ENCODE data around the gene PLSCR2.
"Not testable (repeated sequence)": the region's sequence is repeated elsewhere in the genome, so short reads cannot be mapped to it uniquely, and the experiment has no call there.

The PLSCR2 gene

GRCh38 chr3:146491303-146491702, 21.9 kb upstream of the PLSCR2 start:
- in situ Hi-C loops (cut with MboI; ENCODE audit: low sequenced_read_pairs), result no loop called here

DNA sequence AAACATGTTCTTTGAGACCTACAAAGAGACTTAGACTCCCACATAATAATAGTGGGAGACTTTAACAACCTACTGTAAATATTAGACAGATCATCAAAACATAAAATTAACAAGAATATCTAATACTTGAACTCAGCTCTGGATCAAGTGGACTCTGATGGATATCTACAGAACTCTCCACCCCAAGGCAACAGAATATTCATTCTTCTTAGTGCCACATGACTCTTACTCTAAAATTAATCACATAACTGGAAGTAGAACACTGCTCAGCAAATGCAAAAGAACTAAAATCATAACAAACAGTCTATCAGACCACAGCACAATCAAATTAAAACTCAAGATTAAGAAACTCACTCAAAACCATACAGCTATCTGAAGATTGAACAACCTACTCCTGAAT, 15.9 kb upstream of the PLSCR2 start:
- in situ Hi-C loops (cut with MboI; ENCODE audit: low sequenced_read_pairs), result no loop called here

- in situ Hi-C loops (cut with MboI; ENCODE audit: low sequenced_read_pairs), result no loop called here
Measured at GRCh38 chr3:146476094-146476740, 6.9 kb upstream of the PLSCR2 start.

DNA sequence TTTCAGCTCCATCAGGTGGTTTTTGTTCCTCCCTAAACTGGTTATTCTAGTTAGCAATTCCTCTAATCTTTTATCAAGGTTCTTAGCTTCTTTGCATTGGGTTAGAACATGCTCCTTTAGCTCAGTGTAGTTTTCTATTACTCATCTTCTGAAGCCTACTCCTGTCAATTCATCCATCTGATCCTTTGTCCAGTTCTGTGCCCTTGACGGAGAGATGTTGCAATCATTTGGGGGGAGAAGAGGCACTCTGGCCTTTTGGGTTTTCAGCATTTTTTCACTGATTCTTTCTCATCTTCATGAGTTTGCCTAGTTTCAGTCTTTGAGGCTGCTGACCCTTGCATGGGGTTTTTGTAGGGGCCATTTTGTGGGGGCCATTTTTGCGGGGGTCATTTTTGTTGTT, 5.6 kb upstream of the PLSCR2 start:
- in situ Hi-C loops (cut with MboI; ENCODE audit: low sequenced_read_pairs), result not testable (repeated sequence)

- in situ Hi-C loops (cut with MboI; ENCODE audit: low sequenced_read_pairs), result no loop called here
Measured at GRCh38 chr3:146473726-146474125, 4.4 kb upstream of the PLSCR2 start.

DNA sequence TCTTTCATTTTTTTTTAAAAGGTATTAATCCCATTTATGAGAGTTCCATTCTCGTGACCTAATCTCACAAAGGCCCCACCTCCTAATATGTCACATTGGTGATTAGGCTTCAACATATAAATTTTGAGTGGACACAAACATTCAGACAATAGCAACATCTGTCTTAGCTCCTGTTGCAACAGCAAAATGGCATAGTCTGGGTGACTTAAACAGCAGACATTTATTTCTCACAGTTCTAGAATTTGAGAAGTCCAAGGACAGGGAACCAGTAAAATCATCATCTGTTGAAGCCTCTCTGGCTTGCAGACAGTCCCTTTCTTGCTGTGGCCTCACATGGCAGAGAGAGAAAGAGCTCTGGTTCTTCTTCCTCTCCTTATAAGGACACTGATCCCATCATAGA, 3.2 kb upstream of the PLSCR2 start:
- in situ Hi-C loops (cut with MboI; ENCODE audit: low sequenced_read_pairs), result no loop called here

- in situ Hi-C loops (cut with MboI; ENCODE audit: low sequenced_read_pairs), result no loop called here
Measured at GRCh38 chr3:146471012-146471411, 1.7 kb upstream of the PLSCR2 start.

DNA sequence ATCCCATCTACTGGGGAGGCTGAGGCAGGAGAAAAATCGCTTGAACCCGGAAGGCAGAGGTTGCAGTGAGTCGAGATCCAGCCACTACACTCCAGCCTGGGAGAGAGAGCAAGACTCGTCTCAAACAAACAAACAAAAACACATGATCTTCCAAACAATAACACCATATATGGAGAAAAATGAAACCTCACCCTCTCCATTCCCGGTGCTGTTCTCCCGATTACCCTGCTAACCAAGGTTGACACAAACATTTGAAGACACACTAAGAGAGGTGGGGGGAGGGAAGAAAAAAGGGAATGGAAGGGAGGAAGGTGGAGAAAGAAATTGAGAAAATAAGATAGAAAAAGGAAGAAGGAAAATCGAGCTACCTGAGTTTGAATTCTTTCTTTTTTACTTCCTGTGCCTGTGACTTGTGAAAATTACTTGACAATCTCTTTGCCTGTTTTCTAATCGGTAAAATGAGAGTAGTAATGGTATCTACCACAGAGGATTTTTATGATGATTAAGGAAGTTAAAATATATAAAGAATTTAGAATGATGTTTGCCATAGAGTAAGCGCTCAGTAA, 1.1 kb upstream of the PLSCR2 start:
- in situ Hi-C loops (cut with MboI; ENCODE audit: low sequenced_read_pairs), result no loop called here

DNA sequence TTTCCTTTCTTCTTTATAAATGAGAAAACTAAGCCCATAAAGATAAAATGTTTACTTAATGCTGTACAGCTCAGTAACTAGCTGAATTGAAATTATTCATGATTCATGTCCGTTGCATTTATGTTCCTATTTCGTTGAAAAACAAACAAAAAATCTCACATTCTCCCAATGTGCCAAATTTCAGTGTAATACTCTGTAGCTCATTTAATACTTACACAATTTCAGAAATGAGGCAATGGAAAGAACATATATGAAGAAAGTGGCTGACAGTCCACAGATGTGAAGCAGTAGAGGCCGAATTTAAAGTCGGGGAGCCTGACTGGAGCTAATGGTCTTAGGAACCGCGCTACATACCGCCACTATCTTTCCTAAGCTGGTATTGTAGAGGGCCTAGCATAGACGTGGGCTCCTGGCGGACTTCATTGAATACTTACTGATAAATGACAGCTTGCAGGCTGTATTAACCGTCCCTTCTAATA, 651 bp downstream of the PLSCR2 start:
- in situ Hi-C loops (cut with MboI; ENCODE audit: low sequenced_read_pairs), result no loop called here

GRCh38 chr3:146468234-146468633, 1.1 kb downstream of the PLSCR2 start:
- in situ Hi-C loops (cut with MboI; ENCODE audit: low sequenced_read_pairs), result no loop called here

DNA sequence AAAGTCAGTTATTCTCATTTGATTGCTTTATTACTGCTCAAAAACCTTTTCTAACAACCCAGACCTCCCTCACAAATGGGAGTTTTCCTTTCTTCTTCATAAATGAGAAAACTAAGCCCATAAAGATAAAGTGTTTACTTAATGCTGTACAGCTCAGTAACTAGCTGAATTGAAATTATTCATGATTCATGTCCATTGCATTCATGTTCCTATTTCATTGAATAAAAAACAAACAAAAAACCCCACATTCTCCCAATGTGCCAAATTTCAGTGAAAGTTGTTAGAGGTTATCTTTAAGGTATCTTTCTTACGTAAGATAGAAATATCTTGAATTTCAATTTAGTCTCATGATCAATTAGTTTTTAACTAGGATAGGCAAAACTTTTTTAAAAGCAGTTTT, 2.8 kb downstream of the PLSCR2 start:
- in situ Hi-C loops (cut with MboI; ENCODE audit: low sequenced_read_pairs), result no loop called here

GRCh38 chr3:146465693-146466465, 3.5 kb downstream of the PLSCR2 start:
- in situ Hi-C loops (cut with MboI; ENCODE audit: low sequenced_read_pairs), result no loop called here

GRCh38 chr3:146464783-146465182, 4.6 kb downstream of the PLSCR2 start:
- in situ Hi-C loops (cut with MboI; ENCODE audit: low sequenced_read_pairs), result no loop called here

GRCh38 chr3:146464005-146464595, 5.3 kb downstream of the PLSCR2 start:
- in situ Hi-C loops (cut with MboI; ENCODE audit: low sequenced_read_pairs), result no loop called here

DNA sequence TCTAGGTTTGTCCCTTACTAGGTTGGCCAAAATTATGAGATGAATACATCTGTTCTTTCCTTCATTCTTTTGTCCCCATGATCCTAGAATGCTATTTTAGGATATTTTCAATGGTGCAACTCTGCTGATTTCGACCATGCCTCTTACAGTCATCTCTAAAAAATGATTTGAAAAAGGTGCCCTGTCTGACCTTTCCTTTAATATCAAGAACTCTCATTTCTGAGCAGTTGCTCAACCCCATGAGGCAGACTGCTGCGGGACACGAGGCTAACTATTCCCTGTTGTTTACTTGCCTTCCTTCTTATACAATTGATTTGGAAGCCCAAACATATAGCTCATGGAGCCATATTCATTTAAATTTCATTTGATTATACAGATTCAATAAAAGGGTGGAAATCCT, 14.6 kb downstream of the PLSCR2 start:
- in situ Hi-C loops (cut with MboI; ENCODE audit: low sequenced_read_pairs), result no loop called here

DNA sequence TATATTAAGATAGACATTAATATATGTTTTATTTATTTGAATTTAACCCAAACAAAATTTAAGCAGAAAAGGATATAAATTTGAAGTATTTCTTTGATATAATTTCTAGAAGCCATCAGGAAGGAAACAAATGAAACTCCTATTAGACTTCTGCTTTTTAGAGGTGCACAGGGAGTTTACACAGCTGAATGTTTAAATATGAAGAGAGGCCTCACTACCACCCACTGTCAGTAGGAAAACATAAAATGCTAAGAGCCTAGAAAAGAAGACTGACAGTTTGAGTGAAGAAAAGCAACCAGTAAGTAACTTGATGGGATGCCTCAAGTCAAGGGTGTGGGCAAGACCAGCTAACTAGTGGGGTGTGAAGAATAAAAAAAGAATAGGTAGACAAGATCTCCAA, 19.7 kb downstream of the PLSCR2 start:
- in situ Hi-C loops (cut with MboI; ENCODE audit: low sequenced_read_pairs), result no loop called here

DNA sequence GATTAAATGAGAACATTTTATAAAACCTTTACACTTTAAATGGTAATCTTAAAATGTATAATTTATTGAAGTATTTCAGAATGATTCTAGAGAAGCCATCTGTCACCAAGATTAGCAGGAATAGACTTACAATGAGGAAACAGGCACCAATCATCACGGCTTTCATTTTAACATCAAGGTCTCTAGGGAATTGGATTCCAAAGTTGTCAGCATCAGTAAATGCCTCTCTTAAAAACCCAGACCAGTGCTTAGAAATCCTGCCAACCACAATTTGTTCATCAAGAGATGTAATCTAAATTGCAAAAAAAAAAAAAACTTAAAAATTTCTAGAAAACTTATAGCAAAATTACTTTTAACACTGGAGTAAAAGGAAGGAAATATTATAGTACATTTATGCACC, 20.3 kb downstream of the PLSCR2 start:
- in situ Hi-C loops (cut with MboI; ENCODE audit: low sequenced_read_pairs), result no loop called here

- in situ Hi-C loops (cut with MboI; ENCODE audit: low sequenced_read_pairs), result no loop called here
Measured at GRCh38 chr3:146446026-146446425, 23.3 kb downstream of the PLSCR2 start.

DNA sequence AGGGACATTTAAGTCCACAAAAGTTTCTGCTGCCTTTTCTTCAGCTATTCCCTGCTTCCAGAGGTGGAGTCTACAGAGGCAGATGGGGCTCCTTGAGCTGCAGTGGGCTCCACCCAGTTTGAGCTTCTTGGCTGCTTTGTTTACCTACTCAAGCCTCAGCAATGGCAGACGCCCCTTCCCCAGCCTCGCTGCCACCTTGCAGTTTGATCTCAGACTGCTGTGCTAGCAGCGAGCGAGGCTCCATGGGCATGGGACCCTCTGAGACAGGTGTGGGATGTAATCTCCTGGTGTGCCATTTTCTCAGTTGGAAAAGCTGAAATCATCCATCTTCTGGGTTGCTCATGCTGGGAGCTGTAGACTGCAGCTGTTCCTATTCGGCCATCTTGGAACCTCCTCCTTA, 29.1 kb downstream of the PLSCR2 start:
- in situ Hi-C loops (cut with MboI; ENCODE audit: low sequenced_read_pairs), result not testable (repeated sequence)

- in situ Hi-C loops (cut with MboI; ENCODE audit: low sequenced_read_pairs), result no loop called here
Measured at GRCh38 chr3:146432066-146432465, 37.3 kb downstream of the PLSCR2 start.

DNA sequence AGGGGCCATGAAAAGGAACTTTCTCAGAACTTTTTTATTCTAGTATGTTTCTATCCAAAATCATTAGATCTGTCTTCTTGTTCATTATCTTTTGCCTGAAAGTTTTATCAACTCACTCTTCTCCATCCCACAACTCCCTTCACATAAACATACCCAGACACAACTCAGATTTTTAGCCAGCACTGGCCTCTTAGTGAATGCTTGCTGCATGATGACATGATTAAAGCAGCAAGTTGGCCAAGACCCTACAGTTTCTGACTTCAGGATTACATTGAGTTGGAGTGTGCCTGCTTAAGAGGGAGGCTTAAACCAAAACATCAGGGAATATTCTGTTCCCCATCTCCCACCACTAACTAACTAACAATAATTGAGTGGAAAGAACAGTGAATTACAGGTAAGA, 38.1 kb downstream of the PLSCR2 start:
- in situ Hi-C loops (cut with MboI; ENCODE audit: low sequenced_read_pairs), result no loop called here

DNA sequence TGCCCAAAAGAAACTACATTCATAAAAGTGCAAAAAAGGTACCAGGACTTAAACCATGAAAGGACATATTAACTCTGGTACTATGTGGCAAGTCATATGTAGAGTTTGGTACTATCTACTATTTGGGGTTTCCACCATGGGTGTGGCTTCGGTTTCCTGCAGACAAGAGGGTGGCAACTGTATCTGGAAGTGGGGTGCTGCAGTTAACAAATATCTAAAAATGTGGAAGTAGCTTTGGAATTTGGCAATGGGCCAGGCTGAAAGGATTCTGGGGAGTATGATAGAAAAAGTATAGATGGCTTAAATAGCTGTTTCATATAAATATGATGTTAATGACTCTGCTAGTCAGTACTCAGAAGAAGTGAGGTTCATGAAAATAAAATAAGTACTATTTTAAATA, 44.0 kb downstream of the PLSCR2 start:
- in situ Hi-C loops (cut with MboI; ENCODE audit: low sequenced_read_pairs), result no loop called here
